Neuronal stem cell (in vitro differentiated cells): ENCODE data around the gene CA9. TPM values are rescaled to one million over a fixed set of nuclear protein-coding genes. Genes with fewer than 3 reads are reported as not detected.
A peak's percentile ranks its signal among the peaks of the same experiment; 100 is the strongest.

Experiments used
- DNase-seq: peaks from one replicate; pipeline ENCODE4 v3.0.0-alpha.2; 2013; ENCODE audit warnings: low spot score
- H2AFZ ChIP-seq: one replicate; pipeline ENCODE4 v1.6.1; 2013; ENCODE audit warnings: mild to moderate bottlenecking, low read length, inconsistent platforms
- H2AK5ac ChIP-seq: 2 replicates; pipeline ENCODE4 v1.6.1; 2013; ENCODE audit warnings: low read depth, mild to moderate bottlenecking, inconsistent platforms, low read length, moderate library complexity, mixed read lengths
- H2BK120ac ChIP-seq: 2 replicates; pipeline ENCODE4 v1.6.1; 2013; ENCODE audit warnings: low read depth, mild to moderate bottlenecking, inconsistent platforms, low read length, moderate library complexity, mixed read lengths
- H2BK12ac ChIP-seq: one replicate; pipeline ENCODE4 v1.6.1; 2013; ENCODE audit warnings: low read length, inconsistent platforms
- H2BK15ac ChIP-seq: 2 replicates; pipeline ENCODE4 v1.6.1; 2013; ENCODE audit warnings: mild to moderate bottlenecking, low read length, inconsistent platforms, mixed read lengths
- H2BK5ac ChIP-seq: one replicate; pipeline ENCODE4 v1.6.1; 2013; ENCODE audit warnings: inconsistent platforms, mild to moderate bottlenecking, low read length, moderate library complexity
- H3K14ac ChIP-seq: one replicate; pipeline ENCODE4 v1.6.1; 2013; ENCODE audit warnings: low read length, inconsistent platforms
- H3K18ac ChIP-seq: 2 replicates; pipeline ENCODE4 v1.6.1; 2013; ENCODE audit warnings: low read length, inconsistent platforms
- H3K23ac ChIP-seq: 2 replicates; pipeline ENCODE4 v1.6.1; 2013; ENCODE audit warnings: low read depth, mild to moderate bottlenecking, mixed read lengths, low read length, inconsistent platforms; ENCODE audit not compliant: poor library complexity
- H3K27ac ChIP-seq: replicated peaks from 3 replicates; pipeline ENCODE4 v1.5.1; 2013; ENCODE audit warnings: low read length, inconsistent platforms
- H3K27me3 ChIP-seq, 3 experiments: 2 replicates each; pipeline ENCODE4 v1.6.1; 2013; ENCODE audit warnings: low read length in 3 of 3, mild to moderate bottlenecking in 2 of 3, inconsistent platforms in 1 of 3, low read depth in 1 of 3, mixed read lengths in 1 of 3, moderate library complexity in 1 of 3; ENCODE audit not compliant: control insufficient read depth in 3 of 3, insufficient read depth in 3 of 3
- H3K36me3 ChIP-seq, 2 donors: replicated peaks in 1 of 2; 2 replicates each; pipeline ENCODE4 v1.6.1; 2013; ENCODE audit warnings: low read length in 2 of 2; ENCODE audit not compliant: control insufficient read depth in 2 of 2, insufficient read depth in 2 of 2
- H3K4ac ChIP-seq: 2 replicates; pipeline ENCODE4 v1.6.1; 2013; ENCODE audit warnings: inconsistent platforms, mild to moderate bottlenecking, low read length, moderate library complexity
- H3K4me1 ChIP-seq, 2 donors: 1 replicate in 1 of 2; 2 replicates in 1 of 2; pipeline ENCODE4 v1.6.1; 2013; ENCODE audit warnings: low read length in 2 of 2, low read depth in 1 of 2; ENCODE audit not compliant: control insufficient read depth in 2 of 2, insufficient read depth in 1 of 2
- H3K4me2 ChIP-seq: one replicate; pipeline ENCODE4 v1.6.1; 2013; ENCODE audit warnings: mild to moderate bottlenecking, low read length, inconsistent platforms; ENCODE audit not compliant: insufficient read depth, poor library complexity, severe bottlenecking
- H3K4me3 ChIP-seq, 2 donors: 2 replicates each; pipeline ENCODE4 v1.5.1; 2013; ENCODE audit warnings: low read length in 2 of 2, mild to moderate bottlenecking in 2 of 2, inconsistent platforms in 1 of 2, moderate library complexity in 1 of 2
- H3K79me1 ChIP-seq: one replicate; pipeline ENCODE4 v1.6.1; 2013; ENCODE audit warnings: low read depth, mild to moderate bottlenecking, inconsistent platforms, low read length, moderate library complexity
- H3K9ac ChIP-seq: one replicate; pipeline ENCODE4 v1.6.1; 2013; ENCODE audit warnings: mild to moderate bottlenecking, low read depth, low read length, inconsistent platforms; ENCODE audit not compliant: poor library complexity
- H3K9me3 ChIP-seq, 2 donors: replicated peaks in 1 of 2; 2 replicates each; pipeline versions ENCODE3 to v1.6.1; 2013; ENCODE audit warnings: low read length in 2 of 2, mild to moderate bottlenecking in 2 of 2, inconsistent platforms in 1 of 2, low read depth in 1 of 2, mixed read lengths in 1 of 2, moderate library complexity in 1 of 2; ENCODE audit not compliant: control insufficient read depth in 2 of 2, insufficient read depth in 1 of 2
- H4K8ac ChIP-seq: one replicate; pipeline ENCODE4 v1.6.1; 2013; ENCODE audit warnings: low read depth, mild to moderate bottlenecking, inconsistent platforms, low read length, moderate library complexity
- H4K91ac ChIP-seq: one replicate; pipeline ENCODE4 v1.6.1; 2013; ENCODE audit warnings: low read length, low read depth, mild to moderate bottlenecking, inconsistent platforms; ENCODE audit not compliant: poor library complexity
- WGBS, 2 donors: extraction: QIAGEN DNeasy Blood & Tissue Kit; methylation state at CpG; one replicate each; pipeline ENCODE4 v1.1.7; 2013; ENCODE audit warnings: missing lambda C conversion rate in 2 of 2, mixed read lengths in 1 of 2; ENCODE audit not compliant: insufficient read length in 2 of 2, insufficient replicate concordance in 1 of 2; ENCODE audit errors: extremely low coverage in 2 of 2; 5-methylcytosine and 5-hydroxymethylcytosine counted together
- small RNA-seq: library from polyadenylated mRNA; stranded (forward); fragments of <200 nt; extraction: miRNeasy Mini kit (QIAGEN cat#:217004); gene quantifications from one replicate; pipeline ENCODE3, GENCODE V24; 2013; ENCODE audit not compliant: insufficient read depth

The CA9 gene

GRCh38 chr9:35729700-35730485 lies 56.2 kb downstream of the CA9 start:
- Histone ChIP-seq H2AFZ (no peak overlapping the region), H2BK5ac (no peak overlapping the region), H3K18ac (no peak overlapping the region), H2AK5ac (no peak overlapping the region), H2BK120ac (no peak overlapping the region), H3K4ac (no peak overlapping the region), H3K4me1 (peaks cover 46 to 48% of the 10 kb centered on the region in 2 donors), H3K27me3 (no peaks in the 10 kb centered on the region), H3K27ac (peak overlapping the region; percentile 30), H3K36me3 (peaks cover 9 to 46% of the 10 kb centered on the region in 2 donors), H3K4me2 (peak overlapping the region; percentile 22), H3K9me3 (no peaks in the 10 kb centered on the region), H3K14ac (no peak overlapping the region), H4K8ac (no peak overlapping the region), H3K79me1 (peaks cover 3% of the 10 kb centered on the region), H2BK15ac (no peak overlapping the region), H3K9ac (no peak overlapping the region), H3K4me3 (peak overlapping the region in 1 of 2 donors; percentile 74), H4K91ac (no peak overlapping the region), H2BK12ac (no peak overlapping the region), H3K23ac (no peak overlapping the region)
- WGBS, 2 donors = no CpG with 5 or more reads among the region's 6 CpGs
- peak; percentile 31 for DNase-seq

- Histone ChIP-seq H3K14ac (no peak overlapping the region), H3K36me3 (peaks cover 8 to 46% of the 10 kb centered on the region in 2 donors), H2BK12ac (no peak overlapping the region), H3K4me1 (peaks cover 46 to 48% of the 10 kb centered on the region in 2 donors), H2BK120ac (no peak overlapping the region), H3K27ac (peak overlapping the region; percentile 1), H3K4ac (no peak overlapping the region), H3K23ac (no peak overlapping the region), H3K4me3 (peak overlapping the region in 1 of 2 donors; percentile 74), H2AFZ (no peak overlapping the region), H3K9ac (no peak overlapping the region), H3K27me3 (no peaks in the 10 kb centered on the region), H3K9me3 (no peaks in the 10 kb centered on the region), H2AK5ac (no peak overlapping the region), H3K4me2 (peak overlapping the region; percentile 29), H2BK15ac (no peak overlapping the region), H2BK5ac (no peak overlapping the region), H4K8ac (no peak overlapping the region), H4K91ac (no peak overlapping the region), H3K18ac (no peak overlapping the region), H3K79me1 (peaks cover 3% of the 10 kb centered on the region)
- no peak for DNase-seq
- WGBS, 2 donors = 100% methylated on average over 1 to 2 of the region's 2 CpGs
Measured at GRCh38 chr9:35730486-35730854, 56.7 kb downstream of the CA9 start.

Small RNAs within 50 kb of the gene (small RNA-seq; reads per million reads assigned to genes)
- gene RMRP (not detected), gene RN7SL22P (not detected)
